ENCODE data around the gene RCAN2. TPM values are rescaled to one million over a fixed set of nuclear protein-coding genes. Genes with fewer than 3 reads are reported as not detected.

The RCAN2 gene
- total and polyA plus RNA-seq, 4 donors: 4.5 to 16.7 (median 4.8) TPM

DNA sequence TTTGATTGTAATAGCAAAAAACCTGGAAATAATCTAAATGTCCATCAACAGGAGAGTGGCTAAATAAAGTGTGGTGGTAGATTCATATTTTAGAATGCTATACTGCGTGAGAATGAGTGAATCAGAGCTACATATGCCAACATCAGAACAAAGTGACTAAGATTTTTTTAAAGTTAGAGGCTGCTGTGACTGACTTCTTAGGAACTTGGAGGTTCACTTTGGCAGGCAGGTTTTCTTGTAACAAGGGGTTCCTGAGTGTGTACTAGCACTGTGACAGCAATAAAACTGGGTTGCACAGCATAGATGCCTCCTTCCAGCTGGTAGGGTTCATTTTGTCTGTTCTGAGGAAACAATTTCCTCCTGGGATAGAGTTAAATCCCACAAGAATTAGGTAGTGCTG lies 245.2 kb downstream of the RCAN2 start:
- ATAC-seq (ENCODE audit: insufficient read depth, low FRiP score) (no peak), DNase-seq (no peak)
- Histone ChIP-seq H3K4me3 (no peak overlapping the region), H3K36me3 (ENCODE audit: control insufficient read depth in 4 of 4, insufficient read depth in 4 of 4, low read length in 4 of 4) (peaks cover 0 to 3% (median 0%) of the 10 kb centered on the region in 4 donors), H3K27ac (ENCODE audit: low read depth in 1 of 2, low read length in 1 of 2) (peak overlapping the region in 1 of 2 donors; percentile 41), H3K9ac (ENCODE audit: insufficient read depth in 1 of 2, low read length in 2 of 2) (no peak overlapping the region), H3K27me3 (ENCODE audit: control insufficient read depth in 3 of 3, insufficient read depth in 3 of 3, low read length in 2 of 3) (no peaks in the 10 kb centered on the region), H3K9me3 (ENCODE audit: control insufficient read depth in 4 of 4, insufficient read depth in 3 of 4, low read length in 3 of 4) (no peaks in the 10 kb centered on the region), H3K4me1 (ENCODE audit: control insufficient read depth in 5 of 5, insufficient read depth in 5 of 5, low read length in 5 of 5) (peaks cover 0 to 26% (median 0%) of the 10 kb centered on the region in 5 donors)
- WGBS, 2 donors: 86 to 97% methylated on average over 1 of the region's 1 CpG
- TF ChIP-seq, protein P1, sequence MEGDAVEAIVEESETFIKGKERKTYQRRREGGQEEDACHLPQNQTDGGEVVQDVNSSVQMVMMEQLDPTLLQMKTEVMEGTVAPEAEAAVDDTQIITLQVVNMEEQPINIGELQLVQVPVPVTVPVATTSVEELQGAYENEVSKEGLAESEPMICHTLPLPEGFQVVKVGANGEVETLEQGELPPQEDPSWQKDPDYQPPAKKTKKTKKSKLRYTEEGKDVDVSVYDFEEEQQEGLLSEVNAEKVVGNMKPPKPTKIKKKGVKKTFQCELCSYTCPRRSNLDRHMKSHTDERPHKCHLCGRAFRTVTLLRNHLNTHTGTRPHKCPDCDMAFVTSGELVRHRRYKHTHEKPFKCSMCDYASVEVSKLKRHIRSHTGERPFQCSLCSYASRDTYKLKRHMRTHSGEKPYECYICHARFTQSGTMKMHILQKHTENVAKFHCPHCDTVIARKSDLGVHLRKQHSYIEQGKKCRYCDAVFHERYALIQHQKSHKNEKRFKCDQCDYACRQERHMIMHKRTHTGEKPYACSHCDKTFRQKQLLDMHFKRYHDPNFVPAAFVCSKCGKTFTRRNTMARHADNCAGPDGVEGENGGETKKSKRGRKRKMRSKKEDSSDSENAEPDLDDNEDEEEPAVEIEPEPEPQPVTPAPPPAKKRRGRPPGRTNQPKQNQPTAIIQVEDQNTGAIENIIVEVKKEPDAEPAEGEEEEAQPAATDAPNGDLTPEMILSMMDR (IDR thresholded peaks at IDR 0.05; ENCODE audit: control extremely low read depth, extremely low read depth): no peak

DNA sequence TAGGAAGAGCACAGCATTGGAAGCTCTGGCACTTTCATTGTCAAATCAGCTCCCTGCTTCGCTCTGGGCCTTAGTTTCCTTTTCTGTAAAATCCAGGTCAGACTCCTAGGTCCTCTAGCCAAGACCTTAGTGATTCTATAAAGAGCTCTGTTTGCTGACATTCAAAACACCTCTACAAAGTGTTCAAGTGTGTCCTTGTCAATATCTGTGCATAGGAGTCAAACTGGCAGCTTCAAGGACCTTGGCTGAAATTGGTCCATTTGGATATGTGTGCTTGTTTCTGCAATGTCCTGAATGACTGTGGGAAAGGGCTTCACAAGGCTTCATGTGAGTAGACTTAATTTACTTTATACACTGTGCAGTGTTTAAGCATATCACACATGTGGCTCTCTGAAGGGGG lies 246.6 kb downstream of the RCAN2 start:
- Histone ChIP-seq H3K4me1 (ENCODE audit: control insufficient read depth in 5 of 5, insufficient read depth in 5 of 5, low read length in 5 of 5) (peaks cover 0 to 30% (median 0%) of the 10 kb centered on the region in 5 donors), H3K4me3 (no peak overlapping the region), H3K36me3 (ENCODE audit: control insufficient read depth in 4 of 4, insufficient read depth in 4 of 4, low read length in 4 of 4) (peaks cover 0 to 3% (median 0%) of the 10 kb centered on the region in 4 donors), H3K27me3 (ENCODE audit: control insufficient read depth in 3 of 3, insufficient read depth in 3 of 3, low read length in 2 of 3) (no peaks in the 10 kb centered on the region), H3K9ac (ENCODE audit: insufficient read depth in 1 of 2, low read length in 2 of 2) (no peak overlapping the region), H3K9me3 (ENCODE audit: control insufficient read depth in 4 of 4, insufficient read depth in 3 of 4, low read length in 3 of 4) (no peaks in the 10 kb centered on the region), H3K27ac (ENCODE audit: low read depth in 1 of 2, low read length in 1 of 2) (no peak overlapping the region)
- ATAC-seq (ENCODE audit: insufficient read depth, low FRiP score) (no peak), DNase-seq (no peak)
- TF ChIP-seq, protein P1 (IDR thresholded peaks at IDR 0.05; ENCODE audit: control extremely low read depth, extremely low read depth): no peak
- WGBS, 2 donors: 96 to 97% methylated on average over 1 of the region's 1 CpG

DNA sequence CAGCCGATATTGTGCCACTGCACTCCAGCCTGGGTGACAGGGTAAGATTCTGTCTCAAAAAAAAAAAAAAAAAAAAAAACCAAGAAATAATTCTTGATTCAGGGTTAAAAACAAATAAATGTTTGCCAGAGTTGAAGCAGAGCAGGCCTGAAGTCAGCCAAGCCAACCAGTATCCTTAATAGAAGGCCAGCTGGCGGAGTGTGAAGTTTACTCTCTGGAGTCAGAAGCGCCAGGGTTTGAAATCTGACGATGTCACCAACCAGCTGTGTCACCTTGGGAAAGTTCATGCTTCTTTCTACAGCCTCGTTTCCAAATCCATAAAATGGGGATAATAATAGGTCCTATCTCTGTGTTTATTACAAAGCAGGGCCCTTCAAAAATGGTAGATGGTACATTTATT lies 247.5 kb downstream of the RCAN2 start:
- WGBS, 2 donors: 76 to 81% methylated on average over 5 of the region's 5 CpGs
- no peak overlapping the region for H3K9ac ChIP-seq (ENCODE audit: insufficient read depth in 1 of 2, low read length in 2 of 2)
- H3K4me3 ChIP-seq: no peak overlapping the region
- no peak overlapping the region for H3K27ac ChIP-seq (ENCODE audit: low read depth in 1 of 2, low read length in 1 of 2)
- TF ChIP-seq, protein P1 (IDR thresholded peaks at IDR 0.05; ENCODE audit: control extremely low read depth, extremely low read depth): no peak
- no peaks in the 10 kb centered on the region for H3K27me3 ChIP-seq (ENCODE audit: control insufficient read depth in 3 of 3, insufficient read depth in 3 of 3, low read length in 2 of 3)
- H3K36me3 ChIP-seq (ENCODE audit: control insufficient read depth in 4 of 4, insufficient read depth in 4 of 4, low read length in 4 of 4): peaks cover 0 to 3% (median 0%) of the 10 kb centered on the region in 4 donors
- no peaks in the 10 kb centered on the region for H3K9me3 ChIP-seq (ENCODE audit: control insufficient read depth in 4 of 4, insufficient read depth in 3 of 4, low read length in 3 of 4)
- ATAC-seq (ENCODE audit: insufficient read depth, low FRiP score) (no peak), DNase-seq (peak; percentile 35 to 71 (median 58))
- H3K4me1 ChIP-seq (ENCODE audit: control insufficient read depth in 5 of 5, insufficient read depth in 5 of 5, low read length in 5 of 5): peaks cover 0 to 30% (median 0%) of the 10 kb centered on the region in 5 donors

DNA sequence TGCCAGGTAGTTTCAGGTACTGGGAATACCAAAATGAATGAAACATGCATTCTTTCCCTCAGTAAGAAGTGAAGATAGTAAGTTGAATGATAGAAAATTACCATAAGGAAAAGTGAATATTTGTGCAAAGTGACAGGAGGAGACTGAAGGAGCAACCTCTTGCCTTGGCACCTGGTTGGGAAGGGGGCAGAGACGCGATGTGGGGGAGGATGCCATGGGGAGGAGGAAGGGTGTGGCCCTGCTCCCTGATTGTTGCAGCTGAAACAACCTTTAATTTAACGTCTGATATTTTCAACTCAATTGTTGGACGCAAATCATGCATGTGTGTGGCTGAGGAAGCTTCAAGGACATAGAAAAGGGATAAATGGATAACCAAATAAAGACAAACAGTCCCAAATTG lies 248.3 kb downstream of the RCAN2 start:
- H3K27ac ChIP-seq (ENCODE audit: low read depth in 1 of 2, low read length in 1 of 2): no peak overlapping the region
- peaks cover 0 to 37% (median 0%) of the 10 kb centered on the region in 5 donors for H3K4me1 ChIP-seq (ENCODE audit: control insufficient read depth in 5 of 5, insufficient read depth in 5 of 5, low read length in 5 of 5)
- DNase-seq (no peak), ATAC-seq (ENCODE audit: insufficient read depth, low FRiP score) (no peak)
- no peak overlapping the region for H3K4me3 ChIP-seq
- H3K27me3 ChIP-seq (ENCODE audit: control insufficient read depth in 3 of 3, insufficient read depth in 3 of 3, low read length in 2 of 3): no peaks in the 10 kb centered on the region
- H3K9ac ChIP-seq (ENCODE audit: insufficient read depth in 1 of 2, low read length in 2 of 2): no peak overlapping the region
- H3K9me3 ChIP-seq (ENCODE audit: control insufficient read depth in 4 of 4, insufficient read depth in 3 of 4, low read length in 3 of 4): no peaks in the 10 kb centered on the region
- TF ChIP-seq, protein P1 (IDR thresholded peaks at IDR 0.05; ENCODE audit: control extremely low read depth, extremely low read depth): no peak
- 80 to 86% methylated on average over 4 of the region's 4 CpGs for WGBS, 2 donors
- peaks cover 0 to 3% (median 0%) of the 10 kb centered on the region in 4 donors for H3K36me3 ChIP-seq (ENCODE audit: control insufficient read depth in 4 of 4, insufficient read depth in 4 of 4, low read length in 4 of 4)
